CD4-positive, alpha-beta T cell treated with Interleukin-6 at 100 ng/mL for 8 hours (primary cell): Measurements from ENCODE around the gene TMEM51.
"Not testable (repeated sequence)": the region's sequence is repeated elsewhere in the genome, so short reads cannot be mapped to it uniquely, and the experiment has no call there.

ENCODE experiments used
- DNase-seq: peaks from one replicate; pipeline ENCODE4 v3.0.0-alpha.2; 2020; ENCODE audit warnings: mixed read lengths, low spot score

Gene TMEM51

DNA sequence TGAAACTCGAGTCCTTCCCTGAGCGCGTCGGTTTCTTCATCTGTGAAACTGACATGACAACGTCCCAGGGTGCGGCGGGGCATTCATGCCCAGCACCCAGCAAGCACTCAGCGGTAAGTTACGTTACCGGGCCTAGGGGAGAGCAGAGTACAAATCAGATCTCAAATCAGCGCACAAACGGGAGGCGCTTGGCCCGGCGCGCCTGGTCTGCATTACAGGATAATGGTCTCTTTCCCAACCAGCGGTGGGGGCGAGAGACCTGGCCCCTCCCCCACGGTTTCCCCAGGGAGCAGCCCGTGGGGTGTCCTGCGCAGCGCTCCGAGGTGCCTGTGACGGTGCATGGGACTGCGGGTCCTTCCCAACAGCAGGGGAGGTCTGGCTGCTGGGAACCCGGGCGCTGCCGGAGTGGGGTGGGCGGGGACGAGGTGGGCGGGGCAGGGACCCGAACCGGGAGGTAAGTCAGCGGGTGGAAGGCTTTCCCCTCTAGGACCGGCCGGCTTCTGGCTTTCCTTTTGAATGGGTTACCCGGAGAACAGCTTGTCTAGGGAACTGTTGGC, 1.0 kb downstream of the TMEM51 start:
- DNase-seq = no peak

DNA sequence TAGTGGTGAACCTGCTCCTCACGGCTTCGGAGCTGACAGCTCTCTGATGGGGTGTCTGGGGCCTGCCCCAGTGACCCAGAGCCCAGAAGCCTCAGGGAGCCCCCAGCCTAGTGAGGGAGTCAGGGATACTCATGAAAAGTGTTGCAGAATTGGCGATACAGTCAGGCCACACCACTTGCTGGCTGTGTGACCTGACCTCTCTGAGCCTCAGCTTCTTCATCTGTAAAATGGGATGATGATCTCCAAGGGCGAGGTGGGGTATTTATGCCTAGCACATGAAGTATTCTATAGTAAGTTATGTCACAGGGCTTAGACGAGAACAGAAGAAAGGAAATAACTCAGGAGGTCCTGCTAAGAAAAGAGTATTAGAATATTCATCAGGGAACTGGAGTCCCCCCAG, 1.6 kb downstream of the TMEM51 start:
- no peak for DNase-seq

DNA sequence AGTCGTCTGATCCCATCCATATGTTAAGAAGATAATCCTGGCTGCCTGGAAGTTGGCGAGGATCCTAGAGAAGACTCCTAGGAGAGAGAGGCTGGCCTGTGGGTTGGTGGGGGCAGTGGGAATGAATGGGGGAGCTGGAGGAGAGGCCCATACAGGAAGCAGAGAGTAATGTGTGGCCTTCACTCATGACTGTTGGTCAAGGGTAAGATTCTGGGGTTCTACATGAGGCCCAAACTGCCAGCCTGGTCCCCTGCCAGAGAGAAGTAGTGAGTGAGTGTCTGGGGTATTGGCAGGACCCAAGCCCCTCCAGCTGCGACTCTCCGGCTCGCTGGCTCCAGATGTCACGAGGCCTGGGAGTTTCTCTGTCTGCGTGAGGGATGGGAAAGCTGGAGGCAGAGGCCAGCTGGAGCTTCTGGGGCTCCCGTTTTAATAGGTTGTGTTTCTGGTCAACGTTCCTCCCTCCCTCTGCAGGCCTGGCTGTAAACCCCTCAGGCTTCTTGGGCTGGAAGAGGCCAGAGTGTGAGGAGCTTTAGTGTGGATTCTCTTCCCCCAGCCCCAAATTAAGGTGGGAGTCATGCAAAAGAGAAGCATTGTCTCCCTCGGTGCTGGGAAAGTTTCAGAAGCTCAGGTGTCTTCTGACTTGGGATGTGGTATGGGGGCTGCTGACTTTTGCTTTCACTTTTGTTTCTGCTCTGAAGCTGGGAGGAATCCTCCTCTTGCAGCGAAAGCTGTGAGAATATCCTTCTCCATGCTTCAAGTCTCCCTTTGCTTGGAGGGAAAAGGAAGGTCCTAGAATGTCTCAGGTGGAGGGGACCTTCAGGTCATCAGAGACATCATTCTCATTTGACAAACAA, 2.6 kb downstream of the TMEM51 start:
- no peak for DNase-seq

DNA sequence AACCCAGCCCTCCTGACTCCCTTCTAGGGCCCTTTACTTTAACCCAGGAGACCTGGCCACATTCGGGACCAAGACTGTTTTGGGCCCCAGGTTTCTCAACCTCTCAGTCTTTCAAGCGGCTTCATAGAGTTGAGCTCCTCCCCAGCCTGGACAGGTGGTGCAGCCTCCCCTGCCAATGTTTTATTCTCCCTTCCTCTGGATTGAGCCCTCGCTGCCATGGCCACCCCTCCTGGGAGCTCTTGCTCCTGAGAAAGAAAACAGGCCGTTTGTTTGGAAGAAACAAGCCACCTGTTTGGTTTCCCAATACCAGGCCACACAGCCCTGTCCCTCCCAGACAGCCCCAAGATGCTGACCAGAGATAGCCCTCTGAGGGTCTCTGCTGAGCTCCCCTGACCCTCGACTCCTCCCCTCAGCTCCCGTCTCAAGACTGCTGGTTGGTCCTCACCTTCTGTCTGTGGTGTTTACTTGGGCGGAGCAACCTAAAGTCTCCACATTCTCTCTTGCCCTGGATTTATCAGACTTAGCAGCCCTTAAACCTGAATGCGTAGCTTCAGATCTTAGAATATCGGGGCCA, 3.3 kb downstream of the TMEM51 start:
- DNase-seq = no peak

DNA sequence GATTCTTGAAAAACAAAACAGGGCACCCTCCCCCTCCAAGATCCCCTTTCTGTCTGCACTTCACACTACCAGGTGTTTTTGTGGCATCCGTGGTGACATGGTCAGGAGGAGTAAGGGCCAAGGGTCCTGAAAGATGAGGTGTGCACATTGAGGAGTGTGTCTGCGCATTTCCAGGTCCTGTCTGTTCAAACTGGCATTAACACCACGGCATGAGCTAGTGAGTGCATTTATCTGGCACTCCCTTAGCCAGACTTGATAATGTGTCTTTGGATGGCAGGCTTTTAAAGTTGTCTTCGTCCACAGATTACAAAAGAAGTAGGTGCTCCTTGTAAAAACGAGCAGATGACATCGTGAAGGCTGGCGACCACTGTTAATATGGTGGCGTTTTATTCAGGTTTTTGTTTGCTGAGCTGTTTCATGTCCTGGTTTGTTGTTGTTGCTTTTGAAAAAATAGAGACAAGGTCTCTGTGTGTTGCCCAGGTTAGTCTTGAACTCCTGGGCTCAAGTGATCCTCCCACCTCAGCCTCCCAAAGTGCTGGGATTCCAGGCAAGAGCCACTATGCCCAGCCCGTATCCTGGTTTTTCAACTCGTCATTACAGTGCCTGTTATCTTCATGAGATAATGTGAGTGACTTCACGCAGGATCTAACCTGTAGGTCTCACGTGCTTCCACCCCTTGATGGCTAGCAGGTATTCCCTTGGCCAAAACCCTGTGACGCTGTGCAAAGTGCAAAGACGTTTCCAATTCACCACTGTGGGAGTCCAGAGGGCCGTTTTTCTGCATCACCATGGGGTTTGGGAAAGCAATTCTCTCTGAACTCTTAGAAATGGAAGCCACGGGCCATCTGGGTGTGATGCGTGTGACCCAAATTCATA, 4.2 kb downstream of the TMEM51 start:
- no peak for DNase-seq

DNA sequence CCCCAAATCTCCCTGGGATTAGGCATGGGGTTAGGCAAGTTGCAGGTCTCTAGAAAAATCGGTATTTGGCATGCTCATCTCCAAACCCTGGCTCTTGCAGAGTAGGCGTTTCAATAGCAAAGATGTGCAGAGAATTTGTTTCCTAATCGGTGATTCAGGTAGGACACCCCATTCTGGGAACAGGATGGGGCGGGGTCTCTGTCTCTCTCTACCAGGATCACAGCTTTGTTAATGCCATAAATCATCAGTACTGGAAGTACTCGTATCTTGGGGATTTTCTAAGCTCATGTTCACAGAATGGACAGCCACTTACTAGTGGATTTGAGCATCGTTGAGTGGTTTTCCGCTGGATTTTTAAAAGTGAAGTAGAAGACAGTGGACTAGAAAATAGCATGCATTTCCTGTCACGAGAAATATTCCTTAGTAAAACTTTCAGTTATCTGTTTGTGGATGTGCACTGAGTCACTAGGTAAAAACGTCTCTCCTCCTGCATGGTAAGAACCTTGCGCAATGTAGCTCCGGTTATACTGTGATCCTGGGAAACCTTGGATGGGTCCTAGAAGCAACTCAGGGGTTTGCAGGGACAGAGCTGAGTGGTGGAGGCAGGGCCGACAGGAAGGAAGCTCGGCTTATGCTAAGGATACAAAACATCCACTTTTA, 5.1 kb downstream of the TMEM51 start:
- no peak for DNase-seq

DNA sequence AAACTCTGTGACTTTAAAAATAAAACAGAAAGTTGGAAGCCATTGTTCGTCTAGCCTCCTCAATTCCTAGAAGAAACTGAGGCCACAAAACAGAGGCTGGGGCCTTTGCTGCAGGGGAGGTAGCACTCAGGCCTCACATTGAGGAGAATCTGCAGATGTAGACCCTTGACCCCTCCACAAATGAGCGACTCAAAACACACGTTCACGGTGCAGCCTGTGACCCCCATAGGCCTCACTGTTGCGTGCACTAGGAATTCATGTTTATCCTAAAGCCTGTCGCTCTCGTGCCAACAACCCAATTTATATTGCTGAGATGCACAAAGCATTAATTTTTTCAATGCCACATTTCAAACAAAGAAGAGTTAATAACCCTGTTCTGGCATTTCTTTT, 5.6 kb downstream of the TMEM51 start:
- DNase-seq = no peak

DNA sequence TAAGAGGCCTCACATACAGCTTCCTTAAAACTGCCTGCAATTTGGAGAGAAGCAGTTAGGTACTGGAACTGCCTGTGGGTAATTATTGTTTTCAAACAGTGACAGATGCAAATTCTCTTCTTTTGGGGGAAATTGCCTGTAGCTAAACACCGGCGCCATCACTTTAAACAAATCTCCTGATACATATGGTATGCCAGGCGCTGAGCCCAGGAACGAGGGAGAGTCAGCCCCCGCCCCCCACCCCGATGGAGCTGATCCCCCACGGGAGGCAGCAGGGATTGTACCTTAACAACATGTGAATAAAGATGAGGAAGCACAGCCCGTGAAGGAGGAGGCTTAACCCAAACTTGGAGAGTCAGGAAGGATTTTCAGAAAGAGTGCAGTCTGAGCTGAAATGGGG, 7.1 kb downstream of the TMEM51 start:
- DNase-seq = no peak

DNA sequence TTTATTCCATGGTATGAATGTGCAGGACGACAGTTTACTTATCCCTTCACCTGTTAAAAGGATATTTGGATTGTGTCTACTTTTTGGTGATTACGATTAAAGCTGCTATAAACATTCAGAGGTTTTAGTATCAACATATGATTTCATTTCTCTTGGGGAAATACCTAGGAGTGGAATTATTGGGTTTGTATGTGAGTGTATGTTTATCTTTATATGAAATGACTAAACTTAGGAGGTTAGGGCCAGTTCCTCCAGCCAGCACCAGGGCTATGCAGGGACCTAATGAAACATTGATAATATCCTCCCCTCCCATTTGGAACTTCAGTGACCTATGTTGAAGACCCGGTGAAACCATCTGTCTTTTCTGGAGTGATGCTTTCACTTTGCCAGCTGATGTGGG, 13.8 kb downstream of the TMEM51 start:
- no peak for DNase-seq

DNA sequence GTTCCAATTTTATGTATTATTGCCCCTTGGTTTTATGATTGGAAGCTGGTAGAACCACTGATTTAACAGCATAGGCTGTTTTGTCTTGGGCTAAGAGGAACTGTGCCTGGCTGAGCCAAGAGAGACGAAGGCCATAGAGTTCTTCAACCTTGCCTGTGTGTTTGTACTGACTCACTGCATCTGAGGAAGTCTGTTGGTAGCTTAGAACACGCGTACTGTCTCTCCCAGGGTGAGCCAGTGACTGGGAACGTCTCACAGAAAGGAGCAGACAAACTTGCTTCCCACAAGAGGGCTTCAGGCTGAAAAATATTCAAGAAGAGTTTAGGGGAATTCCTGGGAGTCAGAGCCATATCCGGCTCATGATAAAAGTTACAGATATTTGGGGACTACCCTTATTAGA, 14.9 kb downstream of the TMEM51 start:
- no peak for DNase-seq

DNA sequence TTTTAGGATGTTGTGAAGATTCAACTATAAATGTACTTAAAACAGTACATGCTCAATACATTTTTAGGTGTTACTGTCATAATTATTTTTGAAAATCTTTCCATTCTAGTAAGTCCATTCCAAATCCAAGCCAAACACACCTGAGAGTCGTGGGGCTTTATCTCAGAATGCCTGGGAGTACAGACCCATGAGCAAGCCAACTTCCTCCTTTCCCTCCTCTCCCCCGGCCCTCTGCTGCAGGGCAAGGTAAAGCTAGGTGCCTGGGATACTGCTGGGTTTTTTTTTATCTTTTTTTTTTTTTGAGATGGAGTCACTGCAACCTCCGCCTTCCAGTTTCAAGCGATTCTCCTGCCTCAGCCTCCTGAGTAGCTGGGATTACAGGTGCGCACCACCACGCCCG, 16.5 kb downstream of the TMEM51 start:
- no peak for DNase-seq

DNA sequence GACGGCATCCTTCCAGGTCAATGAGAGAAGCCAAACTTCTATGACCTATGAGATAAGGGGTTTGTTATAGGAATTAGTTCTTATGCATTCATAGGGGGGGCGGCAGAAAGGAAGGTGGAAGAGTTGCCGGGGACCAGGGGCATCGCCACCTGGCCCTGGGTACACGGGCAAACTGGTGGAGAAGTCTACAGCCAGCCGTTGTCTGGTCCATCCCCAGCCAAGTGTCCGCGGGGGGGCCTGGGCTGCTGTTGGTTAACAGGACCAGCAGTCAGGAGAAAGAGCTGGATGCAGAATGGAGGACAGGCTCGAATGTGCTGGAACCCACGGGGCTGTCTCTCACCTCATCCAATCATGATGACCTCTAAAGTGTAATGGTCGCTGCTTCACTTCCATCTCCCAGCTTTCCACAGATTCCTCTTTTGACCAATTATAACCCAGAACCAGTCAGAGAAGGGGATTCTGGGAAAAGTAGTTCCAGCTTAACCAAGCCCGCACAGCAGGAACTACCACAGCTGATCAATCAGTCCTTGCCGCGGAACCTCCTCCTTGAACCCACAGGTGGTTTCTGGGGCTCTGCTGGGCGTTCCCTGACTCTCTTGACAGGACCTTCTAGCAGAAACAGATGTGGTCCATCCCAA, 17.8 kb downstream of the TMEM51 start:
- no peak for DNase-seq

DNA sequence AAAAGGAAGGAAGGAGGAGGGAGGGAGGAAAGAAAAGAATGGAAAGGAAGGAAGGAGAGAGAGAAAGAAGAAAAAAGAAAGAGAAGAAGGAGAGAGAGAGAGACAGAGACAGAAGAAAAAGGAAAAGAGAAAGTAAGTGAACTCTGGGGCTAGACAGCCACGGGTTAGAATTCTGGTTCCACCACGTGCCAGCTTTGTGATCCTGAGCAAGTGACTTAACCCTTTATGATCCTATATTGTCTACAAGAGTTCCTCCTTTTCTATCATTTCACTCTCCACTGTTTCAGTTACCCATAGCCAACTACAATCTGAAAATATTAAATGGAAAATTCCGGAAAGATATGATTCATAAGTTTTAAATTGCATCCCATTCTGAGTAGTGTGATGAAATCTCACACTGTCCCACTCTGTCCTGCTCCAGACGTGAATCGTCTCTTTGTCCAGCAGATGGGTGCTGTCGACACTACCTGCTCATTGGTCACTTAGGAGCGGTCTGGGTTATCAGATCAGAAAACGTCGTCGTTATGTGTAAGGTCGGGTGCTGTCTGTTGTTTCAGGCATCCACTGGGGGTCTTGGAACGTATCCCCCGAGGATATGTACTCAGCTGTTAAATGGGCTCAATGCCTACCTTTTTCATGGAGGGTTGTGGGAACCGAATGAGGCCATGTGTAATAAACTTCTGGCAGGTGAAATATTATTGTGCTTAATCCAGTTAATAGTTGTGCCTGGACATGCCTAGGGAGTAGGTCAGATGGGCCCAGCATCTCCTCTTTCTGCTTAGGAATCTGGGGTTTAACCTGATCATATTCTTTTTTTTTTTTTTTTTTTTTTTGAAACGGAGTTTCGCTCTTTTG, 19.1 kb downstream of the TMEM51 start:
- no peak for DNase-seq

DNA sequence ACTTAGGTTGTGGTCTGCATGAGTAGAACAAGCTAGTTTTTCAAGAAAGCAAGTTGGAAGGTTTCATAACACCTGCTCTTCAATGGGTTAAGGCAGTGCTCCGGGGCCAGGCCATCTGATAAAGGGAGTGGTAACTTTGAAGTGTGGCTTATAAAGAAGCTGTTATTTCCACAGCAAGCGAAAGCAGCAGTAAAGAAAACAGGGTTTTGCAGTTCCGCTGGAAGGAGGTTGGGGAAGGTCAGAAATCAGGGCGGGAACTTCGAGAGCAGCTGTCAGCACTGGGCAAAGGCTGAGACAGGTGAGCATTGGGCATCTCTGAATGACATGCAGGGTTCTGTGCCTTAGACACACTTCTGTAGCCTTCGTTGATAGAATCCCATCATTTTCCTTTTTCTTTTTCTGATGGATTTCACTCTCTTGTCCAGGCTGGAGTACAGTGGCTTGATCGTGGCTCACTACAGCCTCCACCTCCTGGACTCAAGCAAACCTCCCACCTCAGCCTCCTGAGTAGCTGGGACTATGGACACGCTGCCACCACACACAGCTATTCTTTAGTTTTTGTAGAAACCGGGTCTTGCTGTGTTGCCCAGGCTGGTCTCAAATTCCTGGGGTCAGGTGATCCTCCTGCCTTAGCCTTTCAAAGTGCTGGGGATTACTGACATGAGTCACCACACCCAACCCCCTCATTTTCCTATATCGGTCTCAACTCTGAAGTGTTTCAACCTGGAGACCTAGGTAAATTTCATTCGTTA, 20.5 kb downstream of the TMEM51 start:
- DNase-seq = no peak

DNA sequence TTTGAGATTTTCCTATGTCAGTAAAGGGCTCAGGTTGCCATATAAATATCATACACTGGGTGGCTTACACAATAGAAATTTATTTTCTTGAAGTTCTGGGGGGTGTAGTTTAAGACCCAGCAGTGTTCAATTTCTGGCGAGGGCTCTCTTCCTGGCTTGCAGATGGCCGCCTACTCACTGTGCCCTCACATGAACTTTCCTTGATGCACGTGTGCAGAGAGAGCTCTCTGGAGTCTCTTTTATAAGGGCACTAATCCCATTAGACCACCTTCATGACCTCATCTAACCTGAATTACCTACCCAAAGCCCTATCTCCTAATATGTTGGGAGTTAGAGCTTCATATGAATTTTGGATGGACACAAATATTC, 21.1 kb downstream of the TMEM51 start:
- DNase-seq = no peak

DNA sequence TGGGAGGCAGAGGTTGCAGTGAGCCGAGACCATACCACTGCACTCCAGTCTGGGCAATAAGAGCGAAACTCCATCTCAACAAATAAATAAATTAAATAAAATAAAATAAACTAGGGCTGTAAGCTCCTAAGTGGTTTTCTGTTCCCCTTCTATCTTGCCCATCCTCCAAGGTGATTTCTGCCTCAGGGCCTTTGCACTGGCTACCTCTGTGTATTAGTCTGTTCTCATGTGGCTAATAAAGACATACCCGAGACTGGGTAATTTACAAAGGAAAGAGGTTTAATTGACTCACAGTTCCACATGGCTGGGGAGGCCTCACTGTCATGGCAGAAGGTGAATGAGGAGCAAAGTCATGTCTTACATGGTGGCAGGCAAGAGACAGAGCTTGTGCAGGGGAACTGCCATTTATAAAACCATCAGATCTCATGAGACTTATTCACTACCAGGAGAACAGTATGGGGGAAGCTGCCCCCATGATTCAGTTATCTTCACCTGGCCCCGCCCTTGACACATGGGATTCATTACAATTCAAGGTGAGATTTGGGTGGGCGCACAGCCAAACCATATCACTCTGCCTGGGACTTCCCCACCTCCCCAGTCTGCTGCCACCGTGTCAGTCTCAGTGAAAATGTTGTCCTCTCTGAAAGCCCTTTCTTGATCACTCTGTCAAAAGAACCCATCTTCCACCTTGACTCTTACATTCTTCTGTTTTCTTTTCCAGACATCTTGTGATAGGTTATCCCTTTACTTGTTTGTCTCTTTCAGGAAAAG, 22.0 kb downstream of the TMEM51 start:
- not testable (repeated sequence) for DNase-seq

DNA sequence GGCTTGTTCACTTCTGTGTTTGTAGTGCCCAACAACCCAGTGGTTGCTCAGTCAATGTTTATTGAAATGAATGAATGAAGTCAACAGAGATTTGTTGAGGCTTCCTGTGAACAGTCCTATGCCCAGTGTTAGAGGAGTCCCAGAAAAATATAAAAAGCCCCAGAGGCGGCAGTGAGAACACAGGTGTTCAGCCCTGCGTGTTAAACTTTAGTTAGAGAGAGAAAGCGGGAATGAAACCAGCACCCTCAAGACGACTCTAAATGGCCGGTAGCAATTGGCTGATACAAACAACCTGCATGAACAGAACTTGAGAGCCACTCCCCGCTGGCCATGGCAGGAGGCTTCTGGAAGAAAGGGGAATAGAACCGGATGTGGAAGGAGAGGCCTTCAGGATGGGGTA, 22.6 kb downstream of the TMEM51 start:
- no peak for DNase-seq

DNA sequence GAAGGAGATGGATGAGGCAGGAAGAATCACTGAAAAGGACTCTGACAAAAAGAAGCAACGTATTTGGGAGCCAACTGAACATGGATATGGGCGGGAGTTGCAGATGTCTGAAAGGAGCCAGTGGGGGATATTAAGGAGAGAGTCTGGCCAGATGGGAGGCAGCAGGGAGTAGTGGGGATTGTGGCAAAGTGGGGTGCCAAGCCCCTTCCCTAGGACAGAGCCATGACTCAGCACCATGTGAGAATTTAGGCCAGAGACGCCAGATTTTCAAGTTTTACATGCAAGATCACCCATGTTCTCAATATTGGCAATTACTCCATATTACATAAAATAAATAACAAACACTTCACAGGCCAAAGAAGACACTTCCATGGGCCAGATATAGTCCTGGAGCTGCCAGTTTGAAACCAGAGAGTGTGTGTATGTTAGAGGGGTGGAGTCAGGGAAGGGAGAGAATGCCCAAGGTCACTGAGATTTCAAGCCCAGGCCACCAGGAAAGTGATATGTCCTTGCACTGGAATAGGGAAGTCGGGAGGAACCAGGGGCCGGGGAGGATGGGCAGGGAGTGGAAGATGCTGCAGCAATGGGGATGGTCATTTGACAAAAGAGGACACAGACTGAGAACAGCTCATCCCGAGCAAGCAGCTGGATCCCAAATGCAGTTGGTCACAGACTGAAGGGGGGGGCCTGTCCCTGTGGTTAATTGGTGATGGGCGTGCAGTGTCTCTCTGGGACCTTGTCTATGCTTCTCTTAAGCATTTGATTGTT, 23.5 kb downstream of the TMEM51 start:
- no peak for DNase-seq
